ENCODE results near the gene HOMER2. TPM values are rescaled to one million over a fixed set of nuclear protein-coding genes. Genes with fewer than 3 reads are reported as not detected.
"Not testable (repeated sequence)": the region's sequence is repeated elsewhere in the genome, so short reads cannot be mapped to it uniquely, and the experiment has no call there.

HOMER2 gene
- total RNA-seq, 1 donor from 2014 or later: 22.0 TPM

DNA sequence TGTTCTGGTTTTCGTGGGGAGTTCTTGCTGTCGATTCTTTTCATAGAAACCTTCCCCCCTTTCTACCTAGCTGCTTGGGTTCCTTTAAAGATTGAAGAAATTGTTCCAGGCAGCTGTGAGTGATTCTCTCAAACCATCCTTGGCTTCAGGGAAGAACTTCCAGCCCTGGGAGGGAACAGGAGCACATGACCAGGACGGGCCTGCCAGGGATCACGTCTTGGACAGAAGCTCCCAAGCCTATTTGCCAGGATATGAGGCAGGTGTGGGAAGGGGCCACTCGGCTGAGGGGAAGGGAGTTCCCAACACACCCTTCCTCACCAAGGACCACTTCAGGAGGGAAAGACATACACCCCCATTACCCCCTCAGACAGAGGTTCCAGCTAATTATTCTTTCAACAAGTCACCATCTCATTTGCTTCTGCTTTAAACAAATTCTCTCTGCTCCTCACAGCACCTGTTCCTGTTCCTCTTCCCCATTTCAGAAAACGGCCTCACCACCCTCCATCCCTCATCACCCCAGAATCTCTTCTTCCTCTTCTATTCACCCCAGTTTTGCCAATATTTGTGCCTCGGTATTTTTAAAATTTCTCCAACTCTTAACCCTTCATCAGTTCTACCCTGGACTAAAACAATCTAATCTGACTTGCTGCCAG lies 80.6 kb downstream of the HOMER2 start:
- Histone ChIP-seq H3K36me3 (no peaks in the 10 kb centered on the region), H3K9me3 (no peaks in the 10 kb centered on the region), H3K4me1 (no peaks in the 10 kb centered on the region), H3K4me3 (no peak overlapping the region), H3K27ac (no peak overlapping the region), H3K27me3 (no peaks in the 10 kb centered on the region)
- intact Hi-C loops (cut with DNase I): no loop called here
- DNase-seq (ENCODE audit: low spot score in 2 of 2): peak in 1 of 2 donors; percentile 27
- TF ChIP-seq, protein P1, sequence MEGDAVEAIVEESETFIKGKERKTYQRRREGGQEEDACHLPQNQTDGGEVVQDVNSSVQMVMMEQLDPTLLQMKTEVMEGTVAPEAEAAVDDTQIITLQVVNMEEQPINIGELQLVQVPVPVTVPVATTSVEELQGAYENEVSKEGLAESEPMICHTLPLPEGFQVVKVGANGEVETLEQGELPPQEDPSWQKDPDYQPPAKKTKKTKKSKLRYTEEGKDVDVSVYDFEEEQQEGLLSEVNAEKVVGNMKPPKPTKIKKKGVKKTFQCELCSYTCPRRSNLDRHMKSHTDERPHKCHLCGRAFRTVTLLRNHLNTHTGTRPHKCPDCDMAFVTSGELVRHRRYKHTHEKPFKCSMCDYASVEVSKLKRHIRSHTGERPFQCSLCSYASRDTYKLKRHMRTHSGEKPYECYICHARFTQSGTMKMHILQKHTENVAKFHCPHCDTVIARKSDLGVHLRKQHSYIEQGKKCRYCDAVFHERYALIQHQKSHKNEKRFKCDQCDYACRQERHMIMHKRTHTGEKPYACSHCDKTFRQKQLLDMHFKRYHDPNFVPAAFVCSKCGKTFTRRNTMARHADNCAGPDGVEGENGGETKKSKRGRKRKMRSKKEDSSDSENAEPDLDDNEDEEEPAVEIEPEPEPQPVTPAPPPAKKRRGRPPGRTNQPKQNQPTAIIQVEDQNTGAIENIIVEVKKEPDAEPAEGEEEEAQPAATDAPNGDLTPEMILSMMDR (IDR thresholded peaks at IDR 0.05): no peak

DNA sequence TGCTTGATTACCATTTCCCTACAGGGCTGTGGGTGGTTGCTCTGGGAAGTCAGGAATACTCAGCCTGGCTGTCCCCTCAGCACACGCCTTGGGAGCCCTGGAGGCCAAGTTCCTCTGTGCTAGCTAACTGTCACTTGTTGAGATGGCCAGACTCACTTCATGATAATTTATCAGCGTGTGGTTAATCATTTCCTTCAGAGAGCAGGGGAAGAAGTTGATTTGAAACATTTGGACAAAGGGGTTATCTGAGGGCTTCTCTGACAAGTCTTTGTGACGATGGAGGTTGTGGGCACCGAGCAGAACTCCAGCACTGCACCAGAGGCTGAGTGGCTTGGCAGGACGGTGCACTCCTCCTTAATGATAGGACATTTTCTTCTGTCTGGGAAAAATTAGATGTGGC lies 81.2 kb downstream of the HOMER2 start:
- intact Hi-C loops (cut with DNase I): no loop called here
- H3K9me3 ChIP-seq: no peaks in the 10 kb centered on the region
- no peaks in the 10 kb centered on the region for H3K4me1 ChIP-seq
- no peaks in the 10 kb centered on the region for H3K27me3 ChIP-seq
- peak in 1 of 2 donors; percentile 22 for DNase-seq (ENCODE audit: low spot score in 2 of 2)
- H3K36me3 ChIP-seq: no peaks in the 10 kb centered on the region
- no peak overlapping the region for H3K4me3 ChIP-seq
- TF ChIP-seq, protein P1 (IDR thresholded peaks at IDR 0.05): no peak
- H3K27ac ChIP-seq: no peak overlapping the region

DNA sequence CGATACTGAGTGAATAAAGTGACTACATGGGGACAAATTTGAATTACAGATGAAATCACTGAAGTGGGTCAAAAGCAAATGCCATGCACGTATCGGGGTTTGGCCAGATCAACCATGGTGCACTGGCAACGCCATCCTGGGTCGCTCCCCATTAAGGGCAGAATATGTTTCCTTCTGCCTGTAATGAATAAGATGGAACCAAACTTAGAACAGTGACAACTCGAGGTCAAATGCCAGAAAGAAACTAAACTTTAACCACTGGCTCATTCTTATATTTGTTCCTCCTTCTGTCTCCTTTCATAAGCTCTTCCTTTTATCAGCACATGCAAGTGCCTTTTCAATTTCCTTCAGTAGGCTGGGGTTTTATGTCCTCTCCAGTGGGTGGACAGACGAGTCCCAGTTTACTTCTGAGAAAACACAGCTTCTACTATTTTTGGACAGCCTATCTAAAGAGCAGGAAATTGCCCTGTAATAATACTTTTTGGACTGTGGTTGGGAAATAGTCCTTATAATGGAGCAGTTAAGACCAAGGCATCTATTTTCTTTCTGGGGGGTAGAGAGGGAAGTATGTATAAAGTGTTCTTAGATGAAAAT lies 81.7 kb downstream of the HOMER2 start:
- TF ChIP-seq, protein P1 (IDR thresholded peaks at IDR 0.05): no peak
- Histone ChIP-seq H3K27ac (no peak overlapping the region), H3K4me1 (no peaks in the 10 kb centered on the region), H3K27me3 (no peaks in the 10 kb centered on the region), H3K4me3 (no peak overlapping the region), H3K9me3 (no peaks in the 10 kb centered on the region), H3K36me3 (no peaks in the 10 kb centered on the region)
- intact Hi-C loops (cut with DNase I): no loop called here
- DNase-seq (ENCODE audit: low spot score in 2 of 2): no peak

DNA sequence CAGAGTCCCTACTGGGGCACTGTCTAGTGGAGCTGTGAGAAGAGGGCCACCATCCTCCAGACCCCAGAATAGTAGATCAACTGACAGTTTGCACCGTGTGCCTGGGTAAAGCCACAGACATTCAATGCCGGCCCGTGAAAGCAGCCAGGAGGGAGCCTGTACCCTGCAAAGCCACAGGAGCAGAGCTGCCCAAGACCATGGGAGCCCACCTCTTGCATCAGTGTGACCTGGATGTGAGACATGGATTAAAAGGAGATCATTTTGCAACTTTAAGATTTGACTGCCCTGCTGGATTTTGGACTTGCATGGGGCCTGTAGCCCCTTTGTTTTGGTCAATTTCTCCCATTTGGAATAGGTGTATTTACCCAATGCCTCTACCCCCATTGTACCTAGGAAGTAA lies 86.5 kb downstream of the HOMER2 start:
- DNase-seq (ENCODE audit: low spot score in 2 of 2): peak in 1 of 2 donors; percentile 3

DNA sequence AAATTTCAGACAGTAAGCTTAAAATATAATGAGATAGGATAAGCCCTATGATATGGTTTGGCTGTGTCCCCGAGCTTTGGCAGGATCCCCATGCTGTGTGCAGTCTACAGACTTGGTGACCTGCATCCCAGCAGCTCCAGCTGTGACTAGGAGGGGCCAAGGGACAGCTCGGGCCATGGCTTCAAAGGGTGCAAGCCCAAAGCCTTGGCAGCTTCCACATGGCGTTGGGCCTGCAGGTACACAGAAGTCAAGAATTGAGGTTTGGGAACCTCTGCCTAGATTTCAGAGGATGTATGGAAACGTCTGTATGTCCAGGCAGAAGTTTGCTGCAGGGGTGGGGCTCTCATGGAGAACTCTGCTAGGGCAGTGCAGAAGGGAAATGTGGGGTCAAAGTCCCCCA lies 86.9 kb downstream of the HOMER2 start:
- intact Hi-C loops (cut with DNase I): not testable (repeated sequence)

More for the DNA sequence above, 86.5 kb downstream of the HOMER2 start:
- H3K4me1 ChIP-seq; H3K27ac ChIP-seq; intact Hi-C loops (cut with DNase I); H3K4me3 ChIP-seq; H3K36me3 ChIP-seq; H3K27me3 ChIP-seq; H3K9me3 ChIP-seq: not testable (repeated sequence)

DNA sequence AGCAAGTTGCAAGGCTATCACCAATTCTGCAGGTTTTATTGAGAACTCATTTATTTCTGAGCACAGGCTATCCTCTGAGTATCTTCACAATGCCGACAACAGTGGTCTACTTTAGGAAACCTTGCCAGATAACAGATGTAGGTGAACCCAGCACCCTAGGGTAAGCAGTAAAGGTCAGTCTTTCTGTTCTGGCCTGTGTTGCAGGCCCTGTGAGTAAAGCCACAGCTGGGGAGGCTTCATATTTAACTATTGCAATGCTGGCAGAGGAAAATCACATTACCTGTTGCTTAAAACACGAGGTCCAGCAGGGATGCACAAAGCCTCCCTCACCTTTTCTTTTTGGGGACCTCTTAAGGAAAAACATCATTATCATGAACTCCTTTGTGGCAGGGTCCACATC lies 87.6 kb downstream of the HOMER2 start:
- Histone ChIP-seq H3K9me3 (no peaks in the 10 kb centered on the region), H3K4me3 (no peak overlapping the region), H3K27me3 (no peaks in the 10 kb centered on the region), H3K4me1 (no peaks in the 10 kb centered on the region), H3K36me3 (no peaks in the 10 kb centered on the region), H3K27ac (no peak overlapping the region)
- TF ChIP-seq, protein P1 (IDR thresholded peaks at IDR 0.05): no peak
- intact Hi-C loops (cut with DNase I): no loop called here
- no peak for DNase-seq (ENCODE audit: low spot score in 2 of 2)

More for the DNA sequence above, 86.9 kb downstream of the HOMER2 start:
- not testable (repeated sequence) for H3K4me3 ChIP-seq; H3K4me1 ChIP-seq; H3K27ac ChIP-seq; DNase-seq (ENCODE audit: low spot score in 2 of 2); H3K9me3 ChIP-seq; H3K36me3 ChIP-seq; H3K27me3 ChIP-seq
